Left lung (tissue), 10 donors: Measurements from ENCODE around the gene SRP54. TPM values are rescaled to one million over a fixed set of nuclear protein-coding genes. Genes with fewer than 3 reads are reported as not detected.

Experiments
- ATAC-seq: fragments of 200-7000 bp; cut with Tn5 transposase; one replicate; pipeline ENCODE4 v1.9.1; 2020; ENCODE audit warnings: moderate library complexity
- DNase-seq, 4 donors: peaks; one replicate each; pipeline ENCODE4 v3.0.0-alpha.2; 2013 to 2020
- H3K27ac ChIP-seq, 2 donors: fragments of 200-600 bp; sonication (generic) in 1 of 2; one replicate each; pipeline versions ENCODE4 v1.5.0 to v1.8.0; 2020 to 2021
- H3K27me3 ChIP-seq, 2 donors: fragments of 200-600 bp; sonication (generic) in 1 of 2; one replicate each; pipeline versions ENCODE4 v1.5.0 to v1.8.0; 2020 to 2021
- H3K36me3 ChIP-seq, 2 donors: fragments of 200-600 bp; sonication (generic) in 1 of 2; one replicate each; pipeline versions ENCODE4 v1.5.0 to v1.8.0; 2020 to 2021
- H3K4me1 ChIP-seq, 2 donors: fragments of 200-600 bp; one replicate each; pipeline ENCODE4 v1.8.0; 2021
- H3K4me3 ChIP-seq, 2 donors: fragments of 200-600 bp; sonication (generic) in 1 of 2; one replicate each; pipeline versions ENCODE4 v1.5.0 to v1.8.0; 2020 to 2021; ENCODE audit warnings: mild to moderate bottlenecking in 1 of 2
- H3K9me3 ChIP-seq, 2 donors: fragments of 200-600 bp; sonication (generic) in 1 of 2; one replicate each; pipeline versions ENCODE4 v1.5.0 to v1.8.0; 2020 to 2021
- intact Hi-C, 2 donors: fragments of 100-400 bp; cut with DNase I; formaldehyde crosslinking; loops; one replicate each; pipeline versions ENCODE4 v1.11.2 to v1.14.2; 2022
- polyA plus RNA-seq, 6 donors: library from polyadenylated mRNA; unstranded; fragments of 120-200 nt; gene quantifications; one replicate each; pipeline ENCODE4 v1.2.1, GENCODE V29; 2013; ENCODE audit not compliant: insufficient read length in 6 of 6
- total RNA-seq, 2 donors: library from RNA; stranded (reverse); fragmentation: NEBNext Ultra II Directional; extraction: Animal tissue kit (Norgen Biotek cat#: 25700); gene quantifications; one replicate each; pipeline ENCODE4 v1.2.1, GENCODE V29; 2021
- TF ChIP-seq, protein P1 (sequence below), 2 donors: fragments of 200-600 bp; sonication (generic) in 1 of 2; IDR thresholded peaks; one replicate each; pipeline versions ENCODE4 v1.5.0 to v1.8.0; 2021; ENCODE audit warnings: antibody characterized with exemption in 2 of 2
- donor health status: DM: no; HTN: yes; CAD: no.
- donor health status: DM: no; HTN: no; CAD: no.

Gene SRP54
- total and polyA plus RNA-seq, 8 donors: 47.0 to 85.4 (median 71.5) TPM

DNA sequence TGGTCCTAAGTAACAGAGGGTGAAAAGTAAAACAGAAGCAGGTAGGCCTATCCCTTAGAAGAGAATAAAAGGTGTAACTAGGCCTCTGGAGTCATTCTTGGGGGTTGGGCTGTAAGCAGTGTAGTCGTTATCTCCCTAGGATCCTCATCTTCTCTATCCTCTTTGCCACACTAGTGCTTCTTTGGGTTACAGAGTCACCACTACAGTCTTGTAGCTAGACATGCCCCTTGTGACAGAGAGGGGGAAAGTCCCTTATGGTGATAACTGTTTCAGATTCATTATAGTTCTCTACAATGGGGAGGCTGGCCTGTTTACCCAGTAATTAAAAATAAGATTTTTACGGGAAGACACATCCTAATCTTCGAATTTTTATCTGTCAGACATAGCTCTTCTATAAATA, 16.4 kb upstream of the SRP54 start:
- Histone ChIP-seq H3K36me3 (peaks cover 0 to 36% of the 10 kb centered on the region in 2 donors), H3K27me3 (no peaks in the 10 kb centered on the region), H3K27ac (no peak overlapping the region), H3K4me1 (no peaks in the 10 kb centered on the region), H3K4me3 (no peak overlapping the region), H3K9me3 (no peaks in the 10 kb centered on the region)
- DNase-seq: no peak
- no peak for ATAC-seq
- intact Hi-C loops: no loop called here
- TF ChIP-seq, protein P1, sequence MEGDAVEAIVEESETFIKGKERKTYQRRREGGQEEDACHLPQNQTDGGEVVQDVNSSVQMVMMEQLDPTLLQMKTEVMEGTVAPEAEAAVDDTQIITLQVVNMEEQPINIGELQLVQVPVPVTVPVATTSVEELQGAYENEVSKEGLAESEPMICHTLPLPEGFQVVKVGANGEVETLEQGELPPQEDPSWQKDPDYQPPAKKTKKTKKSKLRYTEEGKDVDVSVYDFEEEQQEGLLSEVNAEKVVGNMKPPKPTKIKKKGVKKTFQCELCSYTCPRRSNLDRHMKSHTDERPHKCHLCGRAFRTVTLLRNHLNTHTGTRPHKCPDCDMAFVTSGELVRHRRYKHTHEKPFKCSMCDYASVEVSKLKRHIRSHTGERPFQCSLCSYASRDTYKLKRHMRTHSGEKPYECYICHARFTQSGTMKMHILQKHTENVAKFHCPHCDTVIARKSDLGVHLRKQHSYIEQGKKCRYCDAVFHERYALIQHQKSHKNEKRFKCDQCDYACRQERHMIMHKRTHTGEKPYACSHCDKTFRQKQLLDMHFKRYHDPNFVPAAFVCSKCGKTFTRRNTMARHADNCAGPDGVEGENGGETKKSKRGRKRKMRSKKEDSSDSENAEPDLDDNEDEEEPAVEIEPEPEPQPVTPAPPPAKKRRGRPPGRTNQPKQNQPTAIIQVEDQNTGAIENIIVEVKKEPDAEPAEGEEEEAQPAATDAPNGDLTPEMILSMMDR (IDR thresholded peaks at IDR 0.05): no peak

DNA sequence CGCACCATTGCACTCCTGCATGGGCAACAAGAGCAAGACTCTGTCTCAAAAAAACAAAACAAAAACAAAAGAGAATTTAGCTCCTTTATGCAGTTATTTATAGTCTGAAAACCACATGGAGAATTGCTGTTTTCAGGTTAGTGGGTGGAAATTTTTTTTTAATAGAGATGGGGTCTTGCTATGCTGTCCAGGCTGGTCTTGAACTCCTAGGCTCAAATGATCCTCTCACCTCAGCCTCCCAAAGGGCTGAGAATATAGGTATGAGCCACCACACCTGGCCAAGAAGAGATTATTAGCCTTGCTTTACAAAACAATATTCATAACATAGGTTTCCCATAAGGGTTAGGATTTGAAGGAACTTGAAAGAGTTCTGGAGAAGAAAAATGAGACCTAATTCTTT, 12.1 kb upstream of the SRP54 start:
- H3K27ac ChIP-seq: no peak overlapping the region
- no peaks in the 10 kb centered on the region for H3K9me3 ChIP-seq
- no peaks in the 10 kb centered on the region for H3K27me3 ChIP-seq
- peaks cover 0 to 24% of the 10 kb centered on the region in 2 donors for H3K36me3 ChIP-seq
- no peaks in the 10 kb centered on the region for H3K4me1 ChIP-seq
- no peak for DNase-seq
- intact Hi-C loops: no loop called here
- H3K4me3 ChIP-seq: no peak overlapping the region
- no peak for ATAC-seq
- TF ChIP-seq, protein P1 (IDR thresholded peaks at IDR 0.05): no peak

DNA sequence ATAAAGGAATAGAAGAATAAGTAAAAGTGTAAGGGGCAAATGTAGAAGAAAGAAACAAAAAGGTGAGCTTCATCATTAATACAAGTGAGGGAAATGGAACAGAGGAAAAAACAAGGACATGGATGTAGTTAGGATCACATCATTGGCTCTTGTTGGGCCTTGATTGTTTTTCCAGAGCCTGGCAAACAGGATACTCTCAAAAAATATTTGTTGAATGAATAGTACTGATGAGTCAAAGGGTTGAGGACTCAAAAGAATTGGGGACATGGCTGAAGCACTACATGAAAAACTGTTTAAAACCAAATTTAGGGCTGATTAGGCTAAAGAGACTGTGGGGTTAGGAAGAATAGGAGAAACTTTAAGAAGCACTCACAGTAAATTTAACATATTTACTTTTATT, 11.4 kb upstream of the SRP54 start:
- DNase-seq: no peak
- Histone ChIP-seq H3K36me3 (peaks cover 0 to 24% of the 10 kb centered on the region in 2 donors), H3K27me3 (no peaks in the 10 kb centered on the region), H3K27ac (no peak overlapping the region), H3K4me1 (no peaks in the 10 kb centered on the region), H3K9me3 (no peaks in the 10 kb centered on the region), H3K4me3 (no peak overlapping the region)
- no peak for ATAC-seq
- intact Hi-C loops: no loop called here
- TF ChIP-seq, protein P1 (IDR thresholded peaks at IDR 0.05): no peak

DNA sequence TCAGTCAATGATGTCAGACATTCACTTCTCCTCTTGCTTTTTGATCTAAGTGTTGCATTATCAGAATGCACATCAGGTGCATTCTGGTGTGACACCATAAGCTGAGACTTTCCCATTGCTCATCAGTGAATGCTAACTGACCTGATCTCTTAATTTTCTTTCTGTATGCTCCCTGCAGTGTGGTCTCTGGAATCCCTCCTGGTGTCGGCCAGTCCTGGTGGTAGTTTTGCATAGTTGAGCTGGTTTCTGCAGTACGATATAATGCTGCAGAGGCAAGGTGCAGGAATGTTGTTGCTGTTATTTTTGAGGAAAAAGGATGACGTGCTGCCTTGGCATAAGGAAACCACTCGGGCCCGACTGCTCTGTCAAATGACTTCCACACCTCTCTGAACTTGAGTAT, 11.0 kb upstream of the SRP54 start:
- intact Hi-C loops: no loop called here
- Histone ChIP-seq H3K4me3 (no peak overlapping the region), H3K9me3 (no peaks in the 10 kb centered on the region), H3K4me1 (no peaks in the 10 kb centered on the region), H3K27me3 (no peaks in the 10 kb centered on the region), H3K36me3 (peaks cover 0 to 22% of the 10 kb centered on the region in 2 donors), H3K27ac (no peak overlapping the region)
- DNase-seq (no peak), ATAC-seq (no peak)
- TF ChIP-seq, protein P1 (IDR thresholded peaks at IDR 0.05): no peak

DNA sequence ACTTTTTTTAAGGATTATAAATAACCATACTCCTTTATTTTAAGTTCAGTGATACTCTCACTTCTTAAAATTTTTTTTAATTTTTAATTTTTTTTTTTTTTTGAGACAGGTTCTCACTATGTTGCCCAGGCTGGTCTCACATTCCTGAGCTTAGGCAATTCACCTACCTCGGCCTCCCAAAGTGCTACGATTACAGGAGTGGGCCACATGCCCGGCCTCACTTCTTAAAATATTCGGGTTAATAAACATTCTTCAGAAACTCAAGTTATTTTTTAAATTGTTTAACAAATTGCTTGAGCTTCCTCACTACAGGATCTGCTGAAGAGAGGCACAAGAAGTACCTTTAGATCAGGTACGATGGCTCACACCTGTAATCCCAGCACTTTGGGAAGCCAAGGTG, 4.3 kb upstream of the SRP54 start:
- Histone ChIP-seq H3K9me3 (no peaks in the 10 kb centered on the region), H3K4me3 (no peak overlapping the region), H3K27ac (no peak overlapping the region), H3K4me1 (peaks cover under 1 to 20% of the 10 kb centered on the region in 2 donors), H3K27me3 (no peaks in the 10 kb centered on the region), H3K36me3 (no peaks in the 10 kb centered on the region)
- no peak for DNase-seq
- intact Hi-C loops: no loop called here
- ATAC-seq: no peak
- TF ChIP-seq, protein P1 (IDR thresholded peaks at IDR 0.05): no peak
